Esophagus (tissue), 2 donors: ENCODE data around the gene ZNF469. TPM values are rescaled to one million over a fixed set of nuclear protein-coding genes. Genes with fewer than 3 reads are reported as not detected.

ENCODE experiments used
- H3K27ac ChIP-seq, 2 donors: one replicate each; pipeline ENCODE4 v1.5.1; 2013; ENCODE audit warnings: low read depth in 2 of 2, mild to moderate bottlenecking in 2 of 2, inconsistent platforms in 1 of 2, low read length in 1 of 2, moderate library complexity in 1 of 2
- H3K27me3 ChIP-seq, 2 donors: one replicate each; pipeline ENCODE4 v1.6.1; 2013; ENCODE audit warnings: low read length in 2 of 2, control low read depth in 1 of 2, mild to moderate bottlenecking in 1 of 2; ENCODE audit not compliant: insufficient read depth in 2 of 2, control insufficient read depth in 1 of 2
- H3K36me3 ChIP-seq, 2 donors: one replicate each; pipeline ENCODE4 v1.6.1; 2013; ENCODE audit warnings: low read length in 1 of 2; ENCODE audit not compliant: control insufficient read depth in 2 of 2, insufficient read depth in 2 of 2
- H3K4me1 ChIP-seq, 2 donors: one replicate each; pipeline ENCODE4 v1.6.1; 2013; ENCODE audit warnings: low read length in 1 of 2; ENCODE audit not compliant: control insufficient read depth in 2 of 2, insufficient read depth in 2 of 2
- H3K4me3 ChIP-seq, 2 donors: one replicate each; pipeline ENCODE4 v1.5.1; 2013; ENCODE audit warnings: low read length in 2 of 2, mild to moderate bottlenecking in 2 of 2, low read depth in 1 of 2, moderate library complexity in 1 of 2
- H3K9me3 ChIP-seq, 2 donors: one replicate each; pipeline ENCODE4 v1.6.1; 2013; ENCODE audit warnings: mild to moderate bottlenecking in 2 of 2, low read depth in 1 of 2, low read length in 1 of 2, moderate library complexity in 1 of 2; ENCODE audit not compliant: control insufficient read depth in 2 of 2, insufficient read depth in 1 of 2
- WGBS, 2 donors: extraction: QIAGEN DNeasy Blood & Tissue Kit; methylation state at CpG; one replicate each; pipeline ENCODE4 v1.1.7; 2013; 5-methylcytosine and 5-hydroxymethylcytosine counted together
- polyA plus RNA-seq, 2 donors: library from polyadenylated mRNA; stranded (reverse); fragments of 200-250 nt; gene quantifications; one replicate each; pipeline ENCODE4 v1.2.3, GENCODE V29; 2013
- donor health status: healthy with polysubstance abuse.
- donor health status: Bipolar disorder and iron deficiency.

ZNF469 gene
- polyA plus RNA-seq, 2 donors, result 0.04 to 0.06 TPM

DNA sequence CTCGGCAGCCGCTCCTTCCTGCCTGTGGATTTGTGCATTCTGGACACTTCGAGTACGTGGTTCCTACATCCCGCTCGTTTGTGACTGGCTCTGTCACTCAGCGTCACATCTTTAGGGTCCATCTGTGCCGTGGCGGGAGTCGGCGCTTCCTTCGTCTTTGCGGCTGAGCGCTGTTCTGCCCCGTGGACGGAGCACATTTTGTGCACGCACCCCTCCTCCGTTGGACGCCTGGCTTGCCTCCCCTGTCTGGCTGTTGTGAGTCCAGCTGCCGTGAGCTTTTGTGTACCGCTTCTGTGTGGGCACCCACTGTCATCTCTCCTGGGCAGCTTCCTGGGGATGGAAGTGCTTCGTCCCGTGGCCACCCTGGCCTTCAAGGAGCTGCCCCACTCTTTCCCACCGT is 6.4 kb downstream of the ZNF469 start:
- H3K27ac ChIP-seq, result no peak overlapping the region
- no peaks in the 10 kb centered on the region for H3K9me3 ChIP-seq
- 87 to 89% methylated on average over 24 of the region's 24 CpGs for WGBS, 2 donors
- no peak overlapping the region for H3K4me3 ChIP-seq
- peaks cover 0 to 4% of the 10 kb centered on the region in 2 donors for H3K4me1 ChIP-seq
- H3K27me3 ChIP-seq, result no peaks in the 10 kb centered on the region
- H3K36me3 ChIP-seq, result no peaks in the 10 kb centered on the region

DNA sequence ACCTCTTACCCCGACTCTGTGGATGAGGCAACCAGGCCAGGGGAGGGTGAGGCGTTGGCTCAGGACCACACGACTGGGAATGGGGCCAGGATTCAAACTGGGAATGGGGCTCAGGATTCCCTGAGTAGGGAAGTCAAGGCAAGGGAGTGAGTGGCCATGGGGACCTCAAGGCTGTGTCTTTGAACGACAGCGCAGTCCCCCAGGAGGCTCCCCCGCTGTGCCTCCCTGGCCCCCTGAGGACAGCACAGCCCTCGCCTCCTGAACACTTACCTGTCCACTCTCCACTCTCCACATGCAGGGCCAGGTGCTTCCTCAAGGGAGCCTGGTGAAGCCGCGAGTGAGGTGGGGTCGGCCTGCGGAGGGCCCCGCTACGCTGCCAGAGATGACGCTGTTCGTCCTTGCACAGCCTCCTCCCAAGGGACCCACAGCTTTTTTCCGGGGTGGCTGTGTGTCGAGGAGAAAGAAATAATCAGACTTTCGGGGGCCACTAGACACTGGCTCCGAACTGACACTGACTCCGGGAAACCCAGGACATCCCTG is 6.9 kb downstream of the ZNF469 start:
- 75 to 82% methylated on average over 20 of the region's 20 CpGs for WGBS, 2 donors
- no peak overlapping the region for H3K27ac ChIP-seq
- no peaks in the 10 kb centered on the region for H3K27me3 ChIP-seq

DNA sequence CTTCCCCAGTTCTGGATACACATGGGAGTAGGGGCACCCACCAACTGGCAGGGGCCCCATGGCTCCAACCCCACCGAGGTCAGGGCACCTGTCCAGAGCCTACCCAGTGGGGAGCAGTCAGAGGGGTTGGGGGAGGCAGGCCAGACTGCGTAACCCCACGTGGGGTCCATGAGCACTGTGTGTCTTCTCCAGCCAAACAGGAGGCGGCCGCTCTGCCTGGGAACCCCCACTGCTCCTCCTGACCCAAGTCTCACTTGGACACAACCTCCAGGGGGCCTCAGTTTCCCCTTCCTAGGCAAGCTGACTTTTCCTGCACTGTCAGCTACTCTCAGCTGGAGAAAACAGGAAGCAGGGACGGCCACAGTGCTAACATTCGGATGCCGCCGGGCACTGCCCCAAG is 7.5 kb downstream of the ZNF469 start:
- H3K9me3 ChIP-seq, result no peaks in the 10 kb centered on the region
- WGBS, 2 donors, result 76 to 83% methylated on average over 9 of the region's 9 CpGs
- peaks cover 0 to 4% of the 10 kb centered on the region in 2 donors for H3K4me1 ChIP-seq
- H3K27me3 ChIP-seq, result no peaks in the 10 kb centered on the region
- no peaks in the 10 kb centered on the region for H3K36me3 ChIP-seq
- no peak overlapping the region for H3K27ac ChIP-seq
- H3K4me3 ChIP-seq, result no peak overlapping the region

More for the DNA sequence above, 6.9 kb downstream of the ZNF469 start:
- H3K4me3 ChIP-seq, result no peak overlapping the region
- no peaks in the 10 kb centered on the region for H3K9me3 ChIP-seq
- H3K36me3 ChIP-seq, result no peaks in the 10 kb centered on the region
- H3K4me1 ChIP-seq, result peaks cover 0 to 4% of the 10 kb centered on the region in 2 donors

DNA sequence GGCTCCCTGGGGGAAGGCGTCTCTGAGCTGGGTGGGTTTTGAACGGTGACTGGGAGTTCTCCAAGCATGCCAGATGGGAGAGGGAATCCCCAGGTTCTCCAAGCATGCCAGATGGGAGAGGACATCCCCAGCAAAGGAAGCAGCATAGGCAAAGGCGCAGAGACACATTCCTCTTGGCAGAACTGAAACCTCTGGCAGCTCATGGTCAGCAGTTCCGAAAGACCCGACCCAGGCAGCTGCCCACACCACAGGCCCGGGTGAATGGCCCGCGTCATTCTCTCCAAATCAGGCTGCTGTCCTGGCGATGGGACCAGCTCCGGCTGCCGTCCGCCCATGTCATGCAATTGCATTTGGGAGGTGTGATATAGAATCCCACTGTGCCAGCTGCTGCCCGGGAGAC is 8.0 kb downstream of the ZNF469 start:
- no peak overlapping the region for H3K27ac ChIP-seq
- no peaks in the 10 kb centered on the region for H3K9me3 ChIP-seq
- peaks cover 0 to 4% of the 10 kb centered on the region in 2 donors for H3K4me1 ChIP-seq
- WGBS, 2 donors, result 73 to 79% methylated on average over 13 of the region's 13 CpGs
- no peak overlapping the region for H3K4me3 ChIP-seq
- H3K27me3 ChIP-seq, result no peaks in the 10 kb centered on the region
- no peaks in the 10 kb centered on the region for H3K36me3 ChIP-seq

DNA sequence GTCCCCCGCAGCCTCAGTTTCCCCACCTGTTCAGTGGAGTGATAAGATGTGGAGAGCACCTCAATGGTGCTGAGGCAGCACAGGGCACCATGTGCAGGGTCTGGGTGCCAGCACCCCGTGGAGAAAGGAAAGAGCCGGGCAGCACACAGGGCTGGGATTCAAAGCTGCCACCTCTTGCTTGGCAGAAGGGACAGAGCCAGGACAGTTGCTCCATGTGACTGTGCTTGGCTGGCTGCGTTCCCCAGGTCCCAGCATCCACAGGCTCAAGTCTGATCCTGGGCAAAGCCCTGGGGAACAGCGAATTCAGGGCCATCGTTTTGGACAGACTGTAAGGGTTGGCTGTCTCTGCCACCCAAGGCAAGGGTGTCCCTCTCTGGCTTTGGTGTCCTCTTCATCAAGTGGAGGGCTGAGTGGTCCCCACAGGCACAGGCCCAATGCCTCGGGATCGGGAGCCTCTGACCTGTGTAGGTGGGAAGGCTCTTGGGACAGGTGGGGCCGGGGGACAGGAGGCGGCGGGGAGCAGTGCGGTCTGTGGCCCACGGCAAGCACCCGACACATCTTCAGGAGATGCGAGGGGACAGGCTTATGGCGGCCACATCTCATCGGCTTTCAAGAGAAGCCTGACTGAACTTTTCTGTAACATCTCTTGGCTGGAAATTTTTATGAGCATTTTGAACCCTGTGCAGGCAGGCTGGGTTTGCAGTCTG is 8.5 kb downstream of the ZNF469 start:
- no peaks in the 10 kb centered on the region for H3K36me3 ChIP-seq
- H3K27ac ChIP-seq, result no peak overlapping the region
- no peaks in the 10 kb centered on the region for H3K27me3 ChIP-seq
- WGBS, 2 donors, result 88 to 89% methylated on average over 17 of the region's 17 CpGs
- no peak overlapping the region for H3K4me3 ChIP-seq
- no peaks in the 10 kb centered on the region for H3K9me3 ChIP-seq
- H3K4me1 ChIP-seq, result peaks cover 0 to 4% of the 10 kb centered on the region in 2 donors

DNA sequence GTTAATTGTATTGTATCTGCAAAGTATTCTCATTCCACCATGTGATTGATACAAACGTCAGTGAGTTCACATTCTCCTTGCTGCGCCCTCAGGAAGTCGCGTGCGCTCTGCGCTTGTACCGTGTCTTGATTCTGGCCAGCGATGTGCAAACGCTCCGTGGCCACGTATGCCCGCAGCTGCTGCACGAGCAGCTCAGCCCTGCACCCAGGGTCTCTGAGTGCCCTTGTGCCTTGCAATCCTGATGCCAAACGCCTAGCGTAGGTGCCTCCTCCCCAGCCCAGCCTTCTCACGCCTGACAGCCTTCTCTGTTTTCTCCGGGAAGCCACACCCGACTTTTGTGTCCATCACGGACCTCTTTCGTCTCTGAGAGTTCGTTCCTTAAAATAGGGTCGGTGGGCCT is 9.4 kb downstream of the ZNF469 start:
- peaks cover 0 to 4% of the 10 kb centered on the region in 2 donors for H3K4me1 ChIP-seq
- no peaks in the 10 kb centered on the region for H3K27me3 ChIP-seq
- no peak overlapping the region for H3K4me3 ChIP-seq
- H3K27ac ChIP-seq, result no peak overlapping the region
- H3K9me3 ChIP-seq, result no peaks in the 10 kb centered on the region
- WGBS, 2 donors, result 78 to 82% methylated on average over 22 of the region's 22 CpGs
- no peaks in the 10 kb centered on the region for H3K36me3 ChIP-seq

DNA sequence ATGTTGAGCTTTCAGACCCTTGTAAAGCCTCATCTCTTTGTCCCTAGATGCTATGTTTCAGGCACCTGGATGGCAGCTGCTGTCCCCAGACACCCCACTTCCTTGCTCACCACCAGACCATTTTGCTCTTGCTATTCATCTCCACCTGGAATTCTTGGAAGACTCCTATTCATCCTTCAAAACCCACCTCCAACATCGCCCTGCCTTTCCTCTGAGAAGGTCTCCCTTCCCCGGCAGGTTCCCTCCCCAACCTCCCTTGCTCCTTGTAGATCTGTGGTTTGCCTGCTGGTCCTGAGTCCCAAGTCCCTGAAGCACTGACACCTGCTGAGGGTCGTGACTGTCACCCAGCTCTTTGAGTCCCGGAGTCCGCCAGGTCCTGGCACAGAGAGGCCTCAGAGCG is 9.9 kb downstream of the ZNF469 start:
- Histone ChIP-seq H3K36me3 (no peaks in the 10 kb centered on the region), H3K27ac (no peak overlapping the region)
- WGBS, 2 donors, result 65% methylated on average over 6 of the region's 6 CpGs

DNA sequence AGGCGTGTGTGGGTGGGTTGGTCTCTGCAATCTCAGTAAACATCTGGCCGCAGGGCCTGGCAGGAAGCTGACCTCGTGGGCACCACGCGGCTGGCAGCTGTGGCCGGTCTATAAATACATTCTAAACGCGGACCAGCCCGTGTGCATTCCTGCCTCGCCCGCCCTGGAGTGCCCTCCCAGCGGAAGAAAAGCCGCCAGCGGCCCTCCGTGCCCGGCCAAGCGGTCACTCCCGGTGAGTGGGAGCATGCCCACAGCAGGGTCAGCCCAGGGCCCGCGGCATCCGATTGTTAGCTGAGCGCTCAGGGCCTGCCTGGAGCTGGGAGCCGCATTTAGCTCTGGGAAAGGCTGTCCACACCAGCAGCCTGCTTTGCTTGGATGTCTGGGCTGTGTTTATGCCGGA is 10.3 kb downstream of the ZNF469 start:
- Histone ChIP-seq H3K4me3 (no peak overlapping the region), H3K36me3 (no peaks in the 10 kb centered on the region), H3K27ac (no peak overlapping the region), H3K4me1 (peaks cover 0 to 2% of the 10 kb centered on the region in 2 donors), H3K27me3 (no peaks in the 10 kb centered on the region), H3K9me3 (no peaks in the 10 kb centered on the region)
- 59 to 60% methylated on average over 24 of the region's 24 CpGs for WGBS, 2 donors

More for the DNA sequence above, 9.9 kb downstream of the ZNF469 start:
- H3K27me3 ChIP-seq, result no peaks in the 10 kb centered on the region
- H3K4me1 ChIP-seq, result peaks cover 0 to 4% of the 10 kb centered on the region in 2 donors
- H3K9me3 ChIP-seq, result no peaks in the 10 kb centered on the region
- H3K4me3 ChIP-seq, result no peak overlapping the region

DNA sequence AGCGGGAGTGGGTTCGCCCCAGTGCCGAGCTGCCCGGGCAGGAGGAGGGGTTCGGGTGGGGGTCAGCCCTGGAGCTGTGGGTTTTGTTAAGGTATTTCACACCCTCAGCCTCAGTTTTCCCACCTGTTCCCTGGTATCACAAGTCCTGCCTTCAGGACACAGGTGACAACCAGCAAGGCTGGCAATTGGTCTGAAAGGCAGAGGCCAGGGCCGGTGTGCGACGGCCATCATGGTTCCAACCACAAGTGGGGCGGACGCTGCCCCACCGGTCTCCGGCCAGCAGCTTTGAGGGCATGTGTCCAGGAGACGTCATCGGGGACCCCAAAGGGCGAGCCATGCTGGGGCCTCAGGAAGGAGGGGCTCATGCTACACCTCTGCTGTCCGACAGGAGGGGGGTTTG is 10.8 kb downstream of the ZNF469 start:
- Histone ChIP-seq H3K9me3 (peaks cover 0 to 2% of the 10 kb centered on the region in 2 donors), H3K4me1 (no peaks in the 10 kb centered on the region), H3K27me3 (no peaks in the 10 kb centered on the region), H3K4me3 (no peak overlapping the region), H3K36me3 (no peaks in the 10 kb centered on the region), H3K27ac (no peak overlapping the region)
- 77 to 88% methylated on average over 16 of the region's 16 CpGs for whole genome bisulfite sequencing, 2 donors

DNA sequence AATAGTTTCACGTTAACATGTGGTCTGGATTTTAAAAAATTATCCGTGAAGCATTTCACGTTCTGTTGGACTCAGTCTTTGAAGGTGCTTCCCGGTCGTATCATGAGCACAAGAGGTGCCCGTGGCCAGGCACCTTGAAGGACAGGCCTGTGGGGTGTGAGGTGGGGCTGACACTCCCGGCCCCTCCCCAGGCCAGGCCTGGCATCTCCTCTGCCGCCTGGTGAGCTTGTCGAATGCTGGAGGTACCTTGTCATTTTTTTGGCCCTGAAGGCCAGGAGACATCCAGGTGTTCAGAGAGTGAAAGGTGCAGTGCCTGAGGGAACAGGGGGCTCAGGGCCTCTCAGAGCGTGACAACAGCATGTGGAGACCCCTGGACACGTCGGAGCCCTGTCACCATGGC is 11.7 kb downstream of the ZNF469 start:
- 73 to 76% methylated on average over 12 of the region's 12 CpGs for WGBS, 2 donors
- Histone ChIP-seq H3K9me3 (peaks cover 0 to 2% of the 10 kb centered on the region in 2 donors), H3K4me3 (no peak overlapping the region), H3K27ac (no peak overlapping the region), H3K4me1 (no peaks in the 10 kb centered on the region), H3K36me3 (no peaks in the 10 kb centered on the region), H3K27me3 (no peaks in the 10 kb centered on the region)
